K562 (cell line): ENCODE measurements around the gene RPS6KA2. TPM values are rescaled to one million over a fixed set of nuclear protein-coding genes. Genes with fewer than 3 reads are reported as not detected.

Experiments used
- ATAC-seq: fragments of 200-7000 bp; cut with Tn5 transposase; 3 replicates; pipeline ENCODE4 v1.9.1; 2020; ENCODE audit warnings: moderate library complexity
- BruUV-seq: library from RNA; stranded (reverse); fragments of 400-500 nt; replicated peaks from 2 replicates; lab custom pipeline; 2021; lab: Mats Ljungman, UMichigan
- CTCF ChIA-PET: fragments of 300-600 bp; formaldehyde crosslinking; extraction: SDS; loops from one replicate; lab custom pipeline; 2021; ENCODE audit warnings: low intra/inter-chr PET ratio; lab: Yijun Ruan, JAX
- POLR2A ChIA-PET: fragments of 300-600, 350-650 bp; sonication (Branson Sonifier 250); formaldehyde crosslinking; extraction: SDS; loops from one replicate; lab custom pipeline; 2021; ENCODE audit warnings: antibody characterized with exemption, inconsistent platforms; lab: Yijun Ruan, JAX
- DNase-seq, 4 experiments: peaks; one replicate each; pipeline versions ENCODE4 v3.0.0 to v3.0.0-alpha.2; 2011 to 2018; ENCODE audit warnings: low spot score in 3 of 4, mixed read lengths in 3 of 4; ENCODE audit errors: extremely low read depth in 1 of 4
- FAIRE-seq: peaks from 2 replicates; lab custom pipeline; 2011; peaks lifted over from hg19 to GRCh38; lab: Jason Lieb, UNC
- H2AFZ ChIP-seq: 2 replicates; pipeline ENCODE4 v1.6.0; 2011; ENCODE audit warnings: low read depth, low read length, control low read depth, inconsistent platforms
- H3K27ac ChIP-seq: fragments of 200-600 bp; 3 replicates; pipeline ENCODE4 v1.8.0; 2011; ENCODE audit warnings: low read depth, mild to moderate bottlenecking, control low read depth, inconsistent platforms, low read length, moderate library complexity, mixed read lengths; ENCODE audit errors: extremely low read depth
- H3K27me3 ChIP-seq, 2 experiments: fragments of 300-600 bp in 1 of 2; 2 replicates in 1 of 2; 3 replicates in 1 of 2; pipeline versions ENCODE4 v1.6.0 to v1.8.0; 2011; ENCODE audit warnings: inconsistent platforms in 2 of 2, low read length in 2 of 2, mild to moderate bottlenecking in 1 of 2, mixed read lengths in 1 of 2, moderate library complexity in 1 of 2; ENCODE audit not compliant: control insufficient read depth in 2 of 2, insufficient read depth in 2 of 2
- H3K36me3 ChIP-seq: fragments of 300-600 bp; 3 replicates; pipeline ENCODE4 v1.8.0; 2011; ENCODE audit warnings: mild to moderate bottlenecking, low read length, inconsistent platforms; ENCODE audit not compliant: control insufficient read depth, insufficient read depth
- H3K4me1 ChIP-seq, 2 experiments: fragments of 200-600 bp in 1 of 2; replicated peaks in 1 of 2; 2 replicates in 1 of 2; 3 replicates in 1 of 2; pipeline versions ENCODE4 v1.5.1 to v1.8.0; 2011; ENCODE audit warnings: inconsistent platforms in 2 of 2, low read length in 2 of 2, mild to moderate bottlenecking in 1 of 2, mixed read lengths in 1 of 2, moderate library complexity in 1 of 2; ENCODE audit not compliant: control insufficient read depth in 2 of 2, insufficient read depth in 2 of 2
- H3K4me2 ChIP-seq: 2 replicates; pipeline ENCODE4 v1.6.1; 2011; ENCODE audit warnings: low read length, control low read depth, inconsistent platforms, mixed read lengths; ENCODE audit not compliant: insufficient read depth
- H3K4me3 ChIP-seq: fragments of 200-600 bp; sonication (generic), shearing (Covaris generic); 2 replicates; pipeline ENCODE4 v1.5.1; 2016; ENCODE audit warnings: control low read depth, inconsistent platforms
- H3K79me2 ChIP-seq: fragments of 200-600 bp; 3 replicates; pipeline ENCODE4 v1.8.0; 2011; ENCODE audit warnings: low read length, inconsistent platforms; ENCODE audit not compliant: control insufficient read depth, insufficient read depth
- H3K9ac ChIP-seq, 2 experiments: 2 replicates each; pipeline versions ENCODE4 v1.6.0 to v1.6.1; 2011; ENCODE audit warnings: low read depth in 2 of 2, low read length in 2 of 2, control low read depth in 1 of 2, inconsistent platforms in 1 of 2, mild to moderate bottlenecking in 1 of 2, mixed read lengths in 1 of 2; ENCODE audit not compliant: insufficient read depth in 1 of 2
- H3K9me1 ChIP-seq: one replicate; pipeline ENCODE4 v1.6.0; 2011; ENCODE audit warnings: inconsistent platforms, mild to moderate bottlenecking, low read length, moderate library complexity; ENCODE audit not compliant: control insufficient read depth, insufficient read depth
- H3K9me3 ChIP-seq: replicated peaks from 2 replicates; pipeline ENCODE4 v1.5.1; 2011; ENCODE audit warnings: low read depth, low read length, inconsistent platforms; ENCODE audit not compliant: control insufficient read depth, insufficient read depth
- H4K20me1 ChIP-seq: replicated peaks from 2 replicates; pipeline ENCODE4 v1.6.1; 2011; ENCODE audit warnings: low read length, inconsistent platforms, mixed read lengths; ENCODE audit not compliant: control insufficient read depth, insufficient read depth
- ELF1 ChIP-seq: fragments of 200-800 bp; sonication (Bioruptor generic); IDR thresholded peaks from 2 replicates; pipeline ENCODE4 v1.6.1; 2016; ENCODE audit warnings: missing genetic modification characterization, missing compliant biosample characterization
- FOXK2 ChIP-seq, 2 experiments: fragments of 450-650 bp; IDR thresholded peaks in 1 of 2; conservative IDR thresholded peaks in 1 of 2; 2 replicates each; pipeline ENCODE4 v1.6.1; 2016; ENCODE audit warnings: low read depth in 2 of 2, mild to moderate bottlenecking in 1 of 2
- NBN ChIP-seq: fragments of 450-650 bp; IDR thresholded peaks from 2 replicates; pipeline ENCODE4 v1.6.1; 2016; ENCODE audit warnings: low read depth, mild to moderate bottlenecking
- PML ChIP-seq: IDR thresholded peaks from 2 replicates; pipeline ENCODE4 v1.6.1; 2012; ENCODE audit warnings: low read length, inconsistent platforms
- TEAD4 ChIP-seq, 2 experiments: sonication (generic) in 1 of 2; formaldehyde crosslinking in 1 of 2; IDR thresholded peaks; 2 replicates each; pipeline versions ENCODE4 v1.6.1 to v1.8.0; 2012 to 2022; ENCODE audit warnings: borderline replicate concordance in 1 of 2, inconsistent platforms in 1 of 2, low read length in 1 of 2, mild to moderate bottlenecking in 1 of 2, missing genetic modification reagents in 1 of 2
- ZFP36 ChIP-seq: fragments of 150-350 bp; IDR thresholded peaks from 2 replicates; pipeline ENCODE4 v1.6.1; 2018; ENCODE audit warnings: low read length, low read depth; ENCODE audit not compliant: partially characterized antibody
- WGBS: fragments of 100-300 bp; shearing (Covaris generic); methylation state at CpG from one replicate; pipeline ENCODE4 v1.1.6; 2016; ENCODE audit warnings: low coverage, mixed read lengths; ENCODE audit not compliant: insufficient coverage; ENCODE audit errors: missing lambda C conversion rate; 5-methylcytosine and 5-hydroxymethylcytosine counted together
- in situ Hi-C: fragments of 300-500 bp; cut with MboI; formaldehyde crosslinking; loops from 4 replicates; pipeline ENCODE4 v1.15.0; 2018; ENCODE audit warnings: inconsistent platforms, mixed read lengths
- intact Hi-C: fragments of 100-400 bp; cut with micrococcal nuclease; formaldehyde crosslinking; loops from 2 replicates; pipeline ENCODE4 v1.14.2; 2022
- polyA plus RNA-seq, 8 experiments: library from polyadenylated mRNA; depleted of rRNA in 4 of 8; stranded (reverse) in 5 of 8; unstranded in 3 of 8; fragments of >200 nt; fragmentation: Nextera tagmentation in 2 of 8; fragmentation: Illumina TruSeq in 1 of 8; extraction: Ambion mirVana in 2 of 8; extraction: Trizol in 1 of 8; gene quantifications; 2 replicates each; pipeline versions ENCODE4 v1.2.1 to v1.2.3, GENCODE V29; 2011 to 2014; ENCODE audit warnings: inconsistent platforms in 1 of 8, missing spikeins in 1 of 8
- total RNA-seq, 7 experiments: library from RNA; depleted of rRNA in 6 of 7; stranded (reverse); fragments of >200 nt in 6 of 7; fragmentation: Illumina TruSeq in 2 of 7; extraction: Trizol in 2 of 7; gene quantifications; 2 replicates each; pipeline versions ENCODE4 v1.2.1 to v1.2.3, GENCODE V29; 2011 to 2021; ENCODE audit warnings: low replicate concordance in 1 of 7
- TF ChIP-seq, protein P1 (sequence below), 2 experiments: fragments of 450-650 bp in 1 of 2; sonication (generic) in 1 of 2; formaldehyde crosslinking in 1 of 2; IDR thresholded peaks; 2 replicates each; pipeline versions ENCODE4 v1.7.1 to v1.9.0; 2016 to 2022; ENCODE audit warnings: inconsistent platforms in 1 of 2, mild to moderate bottlenecking in 1 of 2, missing genetic modification reagents in 1 of 2
- TF ChIP-seq, protein P2 (sequence below), 2 experiments: fragments of 450-650 bp; IDR thresholded peaks; 2 replicates each; pipeline ENCODE4 v1.6.1; 2016

Gene RPS6KA2
- total and polyA plus RNA-seq, 9 of the 15 experiments (the other 6 are each of a cell fraction or from before 2014, with no cell fraction given) = 0.29 to 1.00 (median 0.53) TPM

DNA sequence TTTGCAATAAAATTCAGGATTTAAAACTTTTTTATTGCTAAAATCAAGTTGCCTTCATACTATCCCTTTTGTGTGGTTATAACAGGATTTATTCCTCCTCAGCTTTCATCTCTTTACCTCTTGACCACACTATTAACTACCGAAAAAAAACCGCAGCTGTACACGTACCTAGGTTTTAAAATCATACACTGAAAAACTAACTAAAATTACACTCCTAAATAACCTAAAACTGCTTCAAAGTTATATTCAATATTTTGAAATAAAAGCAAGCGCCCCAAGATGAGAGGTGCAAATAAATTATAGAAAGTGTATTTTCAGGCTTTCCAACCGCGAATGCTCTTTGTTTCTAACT lies 245.7 kb downstream of the RPS6KA2 start:
- Histone ChIP-seq H3K27me3 (no peaks in the 10 kb centered on the region), H3K4me3 (peak overlapping the region; percentile 96), H3K9me1 (no peaks in the 10 kb centered on the region), H3K36me3 (peaks cover 4% of the 10 kb centered on the region; the same call in 1 of the 3 replicates), H2AFZ (peak overlapping the region; percentile 81), H4K20me1 (no peaks in the 10 kb centered on the region), H3K79me2 (peaks cover 62% of the 10 kb centered on the region), H3K9me3 (no peaks in the 10 kb centered on the region), H3K4me1 (peaks cover 3 to 20% of the 10 kb centered on the region in 2 experiments; a peak in 2 of 5 replicates), H3K27ac (peak overlapping the region; percentile 59; the same call in 2 of the 3 replicates), H3K9ac (peak overlapping the region; percentile 77 to 97; a peak in 3 of 4 replicates), H3K4me2 (peak overlapping the region; percentile 93)
- TF ChIP-seq, protein P1, sequence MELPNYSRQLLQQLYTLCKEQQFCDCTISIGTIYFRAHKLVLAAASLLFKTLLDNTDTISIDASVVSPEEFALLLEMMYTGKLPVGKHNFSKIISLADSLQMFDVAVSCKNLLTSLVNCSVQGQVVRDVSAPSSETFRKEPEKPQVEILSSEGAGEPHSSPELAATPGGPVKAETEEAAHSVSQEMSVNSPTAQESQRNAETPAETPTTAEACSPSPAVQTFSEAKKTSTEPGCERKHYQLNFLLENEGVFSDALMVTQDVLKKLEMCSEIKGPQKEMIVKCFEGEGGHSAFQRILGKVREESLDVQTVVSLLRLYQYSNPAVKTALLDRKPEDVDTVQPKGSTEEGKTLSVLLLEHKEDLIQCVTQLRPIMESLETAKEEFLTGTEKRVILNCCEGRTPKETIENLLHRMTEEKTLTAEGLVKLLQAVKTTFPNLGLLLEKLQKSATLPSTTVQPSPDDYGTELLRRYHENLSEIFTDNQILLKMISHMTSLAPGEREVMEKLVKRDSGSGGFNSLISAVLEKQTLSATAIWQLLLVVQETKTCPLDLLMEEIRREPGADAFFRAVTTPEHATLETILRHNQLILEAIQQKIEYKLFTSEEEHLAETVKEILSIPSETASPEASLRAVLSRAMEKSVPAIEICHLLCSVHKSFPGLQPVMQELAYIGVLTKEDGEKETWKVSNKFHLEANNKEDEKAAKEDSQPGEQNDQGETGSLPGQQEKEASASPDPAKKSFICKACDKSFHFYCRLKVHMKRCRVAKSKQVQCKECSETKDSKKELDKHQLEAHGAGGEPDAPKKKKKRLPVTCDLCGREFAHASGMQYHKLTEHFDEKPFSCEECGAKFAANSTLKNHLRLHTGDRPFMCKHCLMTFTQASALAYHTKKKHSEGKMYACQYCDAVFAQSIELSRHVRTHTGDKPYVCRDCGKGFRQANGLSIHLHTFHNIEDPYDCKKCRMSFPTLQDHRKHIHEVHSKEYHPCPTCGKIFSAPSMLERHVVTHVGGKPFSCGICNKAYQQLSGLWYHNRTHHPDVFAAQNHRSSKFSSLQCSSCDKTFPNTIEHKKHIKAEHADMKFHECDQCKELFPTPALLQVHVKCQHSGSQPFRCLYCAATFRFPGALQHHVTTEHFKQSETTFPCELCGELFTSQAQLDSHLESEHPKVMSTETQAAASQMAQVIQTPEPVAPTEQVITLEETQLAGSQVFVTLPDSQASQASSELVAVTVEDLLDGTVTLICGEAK (IDR thresholded peaks at IDR 0.05) = peak; percentile 61
- TF ChIP-seq, protein P1 (CRISPR knock-in tag; IDR thresholded peaks at IDR 0.05) = no peak
- TF ChIP-seq NBN (0 out of 2 replicates have a peak, but pooled peaks have one; percentile 21), ELF1 (tag) (0 out of 2 replicates have a peak, but pooled peaks have one; percentile 46), TEAD4 (IDR thresholded peaks at IDR 0.05; ENCODE audit: low read length) (no peak), TEAD4 (CRISPR knock-in tag; IDR thresholded peaks at IDR 0.05; ENCODE audit: borderline replicate concordance) (no peak), PML (0 out of 2 replicates have a peak, but pooled peaks have one; percentile 18), ZFP36 (no peak), FOXK2 (conservative IDR thresholded peaks at IDR 0.05 in 1 of 2, IDR thresholded peaks at IDR 0.05 in 1 of 2; ENCODE audit: low read depth in 2 of 2) (0 out of 4 replicates have a peak, but pooled peaks of 1 of the 2 experiments have one; percentile 7)
- TF ChIP-seq, protein P2, sequence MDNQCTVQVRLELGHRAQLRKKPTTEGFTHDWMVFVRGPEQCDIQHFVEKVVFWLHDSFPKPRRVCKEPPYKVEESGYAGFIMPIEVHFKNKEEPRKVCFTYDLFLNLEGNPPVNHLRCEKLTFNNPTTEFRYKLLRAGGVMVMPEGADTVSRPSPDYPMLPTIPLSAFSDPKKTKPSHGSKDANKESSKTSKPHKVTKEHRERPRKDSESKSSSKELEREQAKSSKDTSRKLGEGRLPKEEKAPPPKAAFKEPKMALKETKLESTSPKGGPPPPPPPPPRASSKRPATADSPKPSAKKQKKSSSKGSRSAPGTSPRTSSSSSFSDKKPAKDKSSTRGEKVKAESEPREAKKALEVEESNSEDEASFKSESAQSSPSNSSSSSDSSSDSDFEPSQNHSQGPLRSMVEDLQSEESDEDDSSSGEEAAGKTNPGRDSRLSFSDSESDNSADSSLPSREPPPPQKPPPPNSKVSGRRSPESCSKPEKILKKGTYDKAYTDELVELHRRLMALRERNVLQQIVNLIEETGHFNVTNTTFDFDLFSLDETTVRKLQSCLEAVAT (IDR thresholded peaks at IDR 0.05) = peak in 1 of 2 experiments; percentile 14; a peak in 1 of 4 replicates
- FAIRE-seq (no peak), ATAC-seq (no peak), DNase-seq (no peak)
- 0% methylated on average over 6 of the region's 6 CpGs for WGBS
- BruUV-seq = TSS peak; percentile 55
- intact Hi-C loops = loop anchor here (5.0 kb wide), 1 partner anchor 104 kb away; no protein-coding TSS in a partner anchor
- CTCF ChIA-PET = interaction anchor here (0.6 to 1.5 kb wide), 3 partner anchors 51 to 499 kb away, joined by 3 to 9 read pairs (median 3); no protein-coding TSS in a partner anchor
- POLR2A ChIA-PET = interaction anchor here (0.8 to 1.5 kb wide), 7 partner anchors 10 to 100 kb away, joined by 3 to 6 read pairs (median 4); no protein-coding TSS in a partner anchor
- in situ Hi-C loops = no loop called here
